Endometrial microvascular endothelial cells (primary cell): ENCODE data around the gene ZIC4. TPM values are rescaled to one million over a fixed set of nuclear protein-coding genes. Genes with fewer than 3 reads are reported as not detected.

Source experiments
- in situ Hi-C: cut with HindIII; loops from 2 replicates; pipeline ENCODE4 v1.10.0; 2017; ENCODE audit warnings: low sequenced_read_pairs, low pct_unique_long_range_greater_than_20kb; ENCODE audit errors: inconsistent ontology term
- total RNA-seq: library from RNA; depleted of rRNA; stranded (reverse); fragments of >200 nt; gene quantifications from one replicate; pipeline ENCODE4 v1.2.3, GENCODE V29; 2015; ENCODE audit errors: inconsistent ontology term

The ZIC4 gene
- total RNA-seq, 1 donor from 2014 or later, result not detected

DNA sequence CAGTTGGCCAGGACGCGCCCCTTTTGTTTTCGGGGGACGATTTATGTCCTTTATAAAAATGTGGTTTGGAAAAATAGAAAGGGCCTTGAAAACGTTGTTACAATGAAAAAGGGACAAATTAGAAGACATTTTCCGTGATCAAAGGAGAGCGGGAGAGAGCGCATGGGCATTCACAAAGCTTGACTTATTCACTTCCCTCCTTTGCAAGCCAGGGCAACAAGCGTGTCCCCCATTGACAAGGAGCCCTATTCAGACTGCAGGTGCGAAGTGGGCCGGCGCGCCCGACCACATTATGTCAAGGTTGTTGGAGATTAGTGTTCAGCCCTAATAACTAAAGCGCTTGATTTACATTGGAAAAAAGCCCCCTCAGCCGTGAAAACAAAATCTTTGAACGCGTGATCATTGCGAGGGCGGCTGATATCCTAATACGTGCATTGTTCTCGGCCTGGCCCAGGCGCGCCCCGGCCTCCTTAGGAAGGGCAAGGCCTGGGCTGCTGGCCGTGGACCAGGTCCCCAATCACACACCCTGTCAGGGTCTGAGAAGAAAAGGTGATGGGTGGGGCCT, 25.9 kb downstream of the ZIC4 start:
- in situ Hi-C loops, result no loop called here

DNA sequence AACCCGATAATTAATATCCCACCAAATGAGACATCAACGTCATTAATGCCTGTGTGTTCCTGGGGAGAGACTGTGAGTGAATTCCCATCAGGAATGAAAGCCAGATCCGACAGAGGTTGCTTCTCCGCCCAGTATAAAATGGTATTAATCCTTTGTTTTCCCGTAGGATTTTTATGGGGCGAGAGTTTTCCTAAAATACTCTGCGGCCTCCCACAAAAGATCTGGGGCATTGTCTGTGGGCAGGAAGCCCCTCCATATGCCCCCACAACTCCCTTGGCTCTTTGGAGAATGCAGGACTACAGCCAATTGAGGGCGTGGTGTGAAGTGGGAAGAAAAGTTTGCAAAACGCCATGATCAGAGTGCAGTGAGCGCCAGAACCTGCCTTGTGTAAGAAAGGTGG, 26.7 kb downstream of the ZIC4 start:
- in situ Hi-C loops, result no loop called here

DNA sequence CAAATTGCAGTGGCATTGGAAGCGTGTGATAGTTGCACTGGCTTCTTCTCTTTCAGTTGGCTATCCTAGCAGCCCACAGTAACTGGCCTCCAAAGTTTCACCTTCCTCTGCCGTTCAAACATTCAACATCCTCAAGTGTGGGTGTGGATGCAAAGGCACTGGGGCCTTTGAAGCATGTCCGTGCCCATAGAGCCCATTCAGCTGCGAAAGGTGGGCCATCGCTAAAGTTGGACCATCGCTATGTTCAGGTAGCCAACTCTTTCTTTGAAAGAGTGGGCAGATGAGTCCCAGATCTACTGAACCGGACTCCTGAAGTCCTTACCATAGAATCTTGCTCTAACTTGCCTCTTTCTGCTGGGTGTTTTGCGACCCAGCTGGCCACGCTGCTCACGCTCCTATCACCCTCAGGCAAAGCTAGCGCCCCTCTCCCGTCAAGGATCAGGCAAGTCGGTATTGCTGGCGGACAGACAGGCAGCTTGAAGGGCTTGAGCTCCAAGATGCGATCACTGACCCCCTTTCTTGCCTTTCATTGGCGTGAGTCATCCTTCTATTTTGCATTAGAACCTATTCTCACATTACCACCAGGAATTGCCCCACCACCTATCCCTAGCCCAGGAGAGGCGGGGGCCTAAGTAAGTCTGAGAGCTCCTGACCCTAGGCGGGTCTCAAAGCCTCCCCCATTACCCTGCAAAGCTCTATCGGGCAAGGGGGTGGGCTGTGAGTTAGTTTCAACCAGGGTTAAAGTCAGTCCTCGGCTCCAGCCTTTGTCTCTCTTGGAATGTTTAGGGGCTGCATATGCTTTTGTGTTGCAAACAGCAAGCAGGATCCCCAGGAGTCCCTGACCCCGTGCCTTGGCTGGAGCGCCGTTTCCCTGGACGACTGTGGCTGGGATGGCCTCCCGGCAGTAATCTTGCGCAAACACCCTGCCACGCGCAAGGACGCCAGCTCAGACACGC, 28.7 kb downstream of the ZIC4 start:
- in situ Hi-C loops, result no loop called here

- in situ Hi-C loops, result no loop called here
Measured at GRCh38 chr3:147373301-147373700, 33.0 kb downstream of the ZIC4 start.

DNA sequence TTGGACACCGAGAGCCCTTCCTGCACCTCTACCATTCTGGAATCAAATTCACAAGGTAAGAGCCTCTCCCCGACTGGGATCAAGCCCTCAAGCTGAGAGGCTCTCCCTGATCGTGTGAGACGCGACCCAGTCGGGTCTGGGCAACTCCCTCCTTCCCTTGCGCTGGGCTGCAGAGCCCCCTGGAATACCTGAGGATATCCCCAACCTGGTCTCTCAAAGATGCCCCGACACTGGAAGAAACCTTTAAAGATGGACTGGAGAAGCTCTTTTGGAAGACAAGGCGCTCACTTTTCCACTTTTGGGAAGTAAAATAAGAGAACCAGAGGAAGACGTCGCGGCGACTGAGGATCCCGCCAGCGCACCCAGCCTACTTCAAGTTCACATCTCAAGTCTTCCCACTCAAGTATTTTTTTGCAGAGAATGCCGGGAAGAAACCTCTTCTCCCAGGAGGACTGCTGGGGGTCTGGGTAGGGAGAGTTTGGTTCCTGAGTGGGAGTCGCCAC, 33.8 kb downstream of the ZIC4 start:
- in situ Hi-C loops, result no loop called here

DNA sequence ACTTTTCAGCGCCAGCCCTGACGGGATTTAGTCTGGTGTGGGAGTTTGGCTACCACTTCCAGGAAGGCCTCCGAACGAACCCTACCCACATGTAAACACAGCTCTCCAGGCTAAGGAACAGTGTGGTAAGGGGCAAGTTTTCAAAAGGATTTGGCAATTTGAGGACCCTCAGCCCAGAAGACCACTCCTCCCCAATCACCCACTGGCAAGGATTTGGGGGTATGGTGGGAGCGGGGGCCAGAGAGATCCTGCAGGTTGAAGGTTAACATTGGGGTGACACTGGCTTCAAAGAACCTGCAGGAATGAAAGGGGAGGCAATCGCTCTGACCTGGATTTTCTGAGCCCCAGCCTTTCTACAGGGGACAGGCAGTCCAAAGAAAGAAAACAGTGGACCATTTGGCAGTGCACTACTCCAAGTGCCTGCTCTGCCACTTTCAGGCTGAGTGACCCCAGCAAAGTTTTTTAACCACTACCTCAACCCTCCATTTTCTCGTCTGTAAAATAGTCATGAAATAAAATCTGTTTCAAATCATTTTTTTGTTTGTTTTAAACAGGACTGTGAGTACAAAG, 34.5 kb downstream of the ZIC4 start:
- in situ Hi-C loops, result no loop called here

- in situ Hi-C loops, result no loop called here
Measured at GRCh38 chr3:147371140-147371539, 35.2 kb downstream of the ZIC4 start.

- in situ Hi-C loops, result no loop called here
Measured at GRCh38 chr3:147370349-147370748, 36.0 kb downstream of the ZIC4 start.

GRCh38 chr3:147369661-147370123, 36.7 kb downstream of the ZIC4 start:
- in situ Hi-C loops, result no loop called here

GRCh38 chr3:147369231-147369630, 37.1 kb downstream of the ZIC4 start:
- in situ Hi-C loops, result no loop called here

- in situ Hi-C loops, result no loop called here
Measured at GRCh38 chr3:147368561-147369221, 37.7 kb downstream of the ZIC4 start.

- in situ Hi-C loops, result no loop called here
Measured at GRCh38 chr3:147368151-147368550, 38.2 kb downstream of the ZIC4 start.

DNA sequence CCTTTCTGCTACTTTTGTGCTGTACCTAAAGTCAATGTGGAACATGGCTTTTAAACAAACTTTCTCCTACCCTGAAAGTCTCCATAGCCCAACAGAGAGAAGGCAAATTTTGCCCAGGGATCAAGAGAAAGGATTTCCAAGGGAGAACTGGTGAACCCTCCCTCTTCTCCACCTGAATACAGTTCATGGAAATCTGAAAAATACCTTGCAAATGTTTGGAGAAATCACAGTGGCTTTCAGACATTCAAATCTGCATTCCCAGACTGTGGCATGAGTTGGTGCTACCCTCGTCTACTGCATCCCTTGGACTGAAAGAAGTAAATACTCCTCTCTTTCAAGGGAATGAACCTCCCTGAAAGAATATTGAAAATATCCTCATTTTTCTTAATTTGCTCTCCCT, 38.7 kb downstream of the ZIC4 start:
- in situ Hi-C loops, result no loop called here

DNA sequence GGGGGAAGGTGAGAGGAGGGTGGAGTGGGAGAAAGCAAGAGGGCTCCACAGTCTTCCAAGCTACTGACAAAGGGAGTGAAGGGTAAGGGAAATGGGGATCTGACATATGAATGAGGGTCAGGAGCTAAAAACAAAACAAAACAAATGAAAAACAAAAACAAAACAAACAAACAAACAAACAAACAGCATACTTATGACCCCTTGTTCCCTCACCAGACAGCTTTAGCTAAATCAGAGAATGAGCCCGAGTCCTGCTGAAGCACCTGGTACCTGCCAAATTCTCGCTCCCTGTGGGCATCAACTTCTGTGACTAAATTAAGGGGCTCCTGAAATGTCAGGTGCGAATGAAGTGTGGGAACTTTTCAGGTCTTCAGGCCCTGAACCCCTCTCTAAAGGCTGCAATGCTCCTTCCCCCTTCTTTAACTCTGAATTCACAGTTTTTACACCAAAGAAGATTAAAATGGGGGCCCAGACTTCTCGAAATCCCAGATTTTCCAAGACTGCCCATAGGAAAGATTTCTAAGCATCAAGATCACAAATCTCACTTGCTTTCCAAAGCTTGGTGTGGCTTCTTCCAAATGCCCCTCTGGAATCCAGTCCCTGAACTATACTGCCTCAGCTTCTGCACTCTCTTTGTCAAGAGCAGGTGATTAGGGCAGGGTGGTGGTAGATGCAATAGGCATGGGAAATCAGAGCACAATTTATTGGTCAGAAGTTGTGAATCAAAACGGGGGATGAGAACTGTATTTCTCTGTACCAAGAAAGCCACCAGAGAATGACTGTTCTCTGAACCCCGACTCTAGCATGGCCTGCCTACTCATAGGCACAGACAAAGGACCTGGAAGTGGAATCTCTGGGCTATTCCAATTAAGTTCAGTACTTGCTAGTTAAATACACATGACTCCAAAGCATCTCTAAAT, 40.9 kb downstream of the ZIC4 start:
- in situ Hi-C loops, result no loop called here

- in situ Hi-C loops, result no loop called here
Measured at GRCh38 chr3:147364771-147365170, 41.6 kb downstream of the ZIC4 start.

DNA sequence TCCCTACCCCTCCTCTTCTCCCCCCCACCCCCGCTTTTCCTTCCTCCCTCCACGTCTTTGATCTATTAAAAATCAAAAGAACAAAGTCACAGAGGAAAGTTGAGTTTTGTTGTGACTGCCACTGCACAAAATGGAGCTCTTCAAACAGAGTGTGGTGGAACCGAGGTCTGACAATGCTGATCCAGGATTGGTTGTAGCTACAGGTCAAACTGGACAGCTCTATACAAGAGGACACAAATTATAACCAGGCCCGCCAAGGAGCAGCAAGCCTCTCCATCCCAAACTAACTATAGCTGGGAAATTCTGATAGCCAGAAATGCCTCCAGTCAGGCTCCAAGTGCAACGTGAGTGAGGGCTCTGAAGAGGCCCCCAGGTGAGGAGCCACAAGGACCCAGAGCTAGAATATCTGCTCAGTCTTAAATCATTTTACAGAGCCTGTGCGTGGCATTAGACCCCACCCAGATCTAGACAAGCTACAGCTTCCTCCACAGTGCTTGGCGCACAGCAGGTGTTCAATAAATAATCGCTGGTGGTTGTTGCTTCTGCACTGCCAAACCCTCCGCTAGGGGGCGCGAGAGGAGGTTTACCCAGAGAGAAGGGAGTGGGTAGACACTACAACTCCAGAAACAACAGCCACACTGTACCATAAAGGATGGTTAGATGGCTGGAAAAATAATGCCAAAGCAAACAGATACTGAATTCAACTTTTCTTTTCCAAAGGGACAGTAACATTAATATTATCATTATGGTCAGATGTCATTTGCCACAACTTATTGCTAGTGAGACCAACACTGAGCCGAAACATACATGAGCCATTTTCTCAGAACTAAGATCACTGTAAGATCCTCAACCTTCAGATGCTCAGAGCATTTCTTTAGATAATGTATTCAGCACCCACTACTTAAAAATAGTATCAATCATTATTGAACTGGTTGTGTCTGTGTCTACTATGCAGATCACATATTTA, 44.6 kb downstream of the ZIC4 start:
- in situ Hi-C loops, result no loop called here
